Esophagus squamous epithelium (tissue), 4 donors: ENCODE measurements around the gene DRD2.

Experiments used
- CTCF ChIP-seq, 6 experiments: fragments of 450-650 bp in 4 of 6; fragments of 200-600 bp in 2 of 6; sonication (generic) in 2 of 6; IDR thresholded peaks; one replicate each; pipeline ENCODE4 v1.5.1; 2016 to 2019; ENCODE audit warnings: antibody characterized with exemption in 6 of 6, mild to moderate bottlenecking in 4 of 6, moderate library complexity in 4 of 6
- POLR2A ChIP-seq, 4 donors: fragments of 450-650 bp; IDR thresholded peaks; one replicate each; pipeline ENCODE4 v1.6.1; 2017; ENCODE audit warnings: antibody characterized with exemption in 4 of 4, mild to moderate bottlenecking in 4 of 4, moderate library complexity in 3 of 4

GRCh38 chr11:113448316-113448677 is 26.9 kb downstream of the DRD2 start:
- no peak for TF ChIP-seq POLR2A (IDR thresholded peaks at IDR 0.05)
- TF ChIP-seq CTCF (IDR thresholded peaks at IDR 0.05): no peak
